ENCODE results near the gene EDNRB.
"Not testable (repeated sequence)": the region's sequence is repeated elsewhere in the genome, so short reads cannot be mapped to it uniquely, and the experiment has no call there.

Gene EDNRB

DNA sequence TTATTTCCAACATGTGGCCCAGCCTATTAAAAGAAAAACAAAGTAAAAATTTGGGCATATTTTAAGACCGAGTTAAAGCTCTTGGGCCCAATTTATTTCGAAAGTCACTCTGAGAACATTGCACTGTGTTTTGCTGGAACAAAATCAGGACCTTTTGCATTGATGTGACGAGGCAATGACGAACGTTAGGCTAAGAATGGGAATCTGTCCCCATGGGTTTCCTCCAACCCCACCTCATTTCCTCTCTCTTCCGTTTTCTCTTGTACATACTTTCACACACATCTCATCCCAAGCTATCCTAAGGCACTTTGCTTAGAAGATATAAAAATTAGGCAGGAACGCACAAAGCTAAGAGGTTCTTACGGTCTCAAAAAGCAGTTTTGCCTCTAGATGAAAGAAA, 22.1 kb downstream of the EDNRB start:
- no peak for DNase-seq

- no peak for DNase-seq
Observed at GRCh38 chr13:77894743-77895142, 23.9 kb downstream of the EDNRB start.

GRCh38 chr13:77893066-77893465, 25.6 kb downstream of the EDNRB start:
- no peak for DNase-seq

DNA sequence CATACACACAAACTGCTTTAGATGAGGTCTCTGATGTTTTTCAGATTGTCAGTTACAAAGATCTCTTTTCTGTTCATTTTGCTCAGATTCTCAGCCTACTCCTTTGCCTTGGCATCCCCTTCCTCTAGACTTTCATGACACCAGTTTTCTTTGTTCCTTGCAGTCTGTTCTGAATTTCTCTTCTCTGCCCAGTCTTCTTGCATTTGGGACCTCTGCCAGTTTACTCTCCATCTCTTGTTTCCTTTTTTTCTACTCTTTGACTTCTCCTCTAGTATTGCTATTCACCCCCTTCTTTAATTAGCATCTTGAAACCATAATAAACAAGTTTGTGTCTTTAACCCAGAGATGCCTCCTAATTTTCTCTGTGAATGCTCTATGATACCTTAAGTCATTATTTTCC, 26.1 kb downstream of the EDNRB start:
- no peak for DNase-seq

GRCh38 chr13:77891486-77891885, 27.1 kb downstream of the EDNRB start:
- DNase-seq: no peak

DNA sequence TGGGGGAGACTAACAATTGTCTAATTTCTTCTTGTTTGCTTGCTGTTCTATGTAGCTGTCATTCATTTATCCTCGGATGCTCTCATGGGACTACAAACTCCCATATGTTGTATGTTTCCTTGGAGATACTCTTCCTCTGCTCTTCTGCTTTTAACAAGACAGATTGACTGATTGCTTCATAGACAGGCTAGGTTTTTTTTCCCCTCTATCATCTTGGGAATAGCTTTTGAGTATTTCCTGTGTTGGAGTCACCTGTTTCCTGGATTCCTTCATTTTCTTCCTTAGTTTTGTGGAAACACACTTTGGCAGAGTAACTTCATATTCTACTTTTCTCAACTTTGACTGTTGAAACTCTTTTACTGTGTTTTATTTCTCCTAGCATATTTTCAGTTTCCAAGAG, 27.6 kb downstream of the EDNRB start:
- no peak for DNase-seq

DNA sequence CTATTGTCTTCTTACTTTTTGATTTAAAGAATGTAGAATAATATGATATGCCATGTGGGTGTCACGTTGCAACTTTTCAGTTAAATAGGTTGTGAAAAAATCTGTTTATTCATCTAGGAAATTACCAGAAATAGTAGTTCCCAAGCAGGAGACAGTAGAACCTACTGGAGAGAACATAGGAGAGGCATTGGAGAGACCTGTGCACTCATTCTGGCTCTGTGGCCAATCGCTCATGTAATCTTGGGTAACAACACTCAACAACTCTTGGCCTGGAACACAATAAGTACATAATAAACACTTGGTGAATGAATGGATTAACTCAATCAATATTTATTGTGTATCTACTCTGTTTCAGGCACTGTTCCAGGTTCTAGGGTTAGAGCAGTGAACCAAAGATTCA, 35.3 kb downstream of the EDNRB start:
- no peak for DNase-seq

DNA sequence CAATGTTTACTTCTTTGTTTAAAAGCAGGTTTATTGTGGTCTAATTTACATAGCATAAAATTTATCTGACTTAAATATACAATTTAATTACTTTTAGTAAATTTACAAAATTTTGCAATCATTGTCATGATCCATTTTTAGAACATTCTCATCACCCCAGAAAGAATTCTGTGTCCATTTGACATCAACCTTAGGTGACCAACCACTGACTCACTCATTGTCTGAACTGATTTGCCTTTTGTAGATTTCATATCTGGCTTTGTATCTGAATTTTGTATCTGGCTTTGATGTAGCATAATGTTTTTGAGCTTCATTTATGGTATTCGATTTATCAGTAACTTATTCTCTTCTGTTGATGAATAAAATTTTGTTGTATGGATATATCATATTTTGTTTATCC, 40.4 kb downstream of the EDNRB start:
- no peak for DNase-seq

DNA sequence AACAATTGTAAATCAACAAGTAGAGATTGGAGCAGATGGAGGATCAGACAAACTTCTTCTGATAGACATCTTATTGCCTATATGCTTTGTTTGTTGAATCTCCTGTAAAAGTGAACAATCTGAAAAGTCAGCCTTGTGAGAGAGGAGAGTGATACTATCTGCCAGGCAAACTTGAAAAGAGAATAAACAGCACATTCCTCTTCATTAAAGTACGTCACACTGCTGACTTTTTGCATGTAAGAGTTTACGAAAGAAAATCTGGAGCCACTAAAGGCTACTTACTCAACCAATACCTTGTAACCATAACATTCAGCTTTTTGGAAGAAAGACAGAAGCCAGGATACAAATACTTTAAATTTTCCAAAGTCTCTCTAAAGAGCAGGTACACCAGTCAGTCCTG, 42.5 kb downstream of the EDNRB start:
- DNase-seq: no peak

- no peak for DNase-seq
Observed at GRCh38 chr13:77874406-77874805, 44.2 kb downstream of the EDNRB start.

- DNase-seq: no peak
Observed at GRCh38 chr13:77872995-77873394, 45.6 kb downstream of the EDNRB start.

- no peak for DNase-seq
Observed at GRCh38 chr13:77871596-77871995, 47.0 kb downstream of the EDNRB start.

DNA sequence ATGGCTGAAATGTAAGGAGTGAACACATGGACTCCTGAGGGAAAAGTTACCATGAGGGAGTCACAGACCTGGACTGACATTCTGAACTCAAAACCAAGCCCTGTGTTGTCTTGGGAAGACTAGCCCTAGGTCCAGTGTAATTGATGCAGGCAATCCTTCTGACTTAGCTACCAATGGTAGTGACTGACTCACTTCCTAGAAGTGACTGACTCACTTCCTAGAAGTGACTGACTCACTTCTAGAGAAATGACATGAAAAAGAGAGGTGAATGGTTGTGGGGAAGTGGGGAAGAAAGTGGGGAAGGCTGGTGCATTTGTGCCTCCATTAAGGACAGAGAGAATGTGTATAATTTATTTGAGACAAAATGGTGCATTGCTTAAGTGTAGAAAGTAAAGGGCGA, 49.9 kb downstream of the EDNRB start:
- no peak for DNase-seq

- DNase-seq: no peak
Observed at GRCh38 chr13:77866971-77867370, 51.7 kb downstream of the EDNRB start.

DNA sequence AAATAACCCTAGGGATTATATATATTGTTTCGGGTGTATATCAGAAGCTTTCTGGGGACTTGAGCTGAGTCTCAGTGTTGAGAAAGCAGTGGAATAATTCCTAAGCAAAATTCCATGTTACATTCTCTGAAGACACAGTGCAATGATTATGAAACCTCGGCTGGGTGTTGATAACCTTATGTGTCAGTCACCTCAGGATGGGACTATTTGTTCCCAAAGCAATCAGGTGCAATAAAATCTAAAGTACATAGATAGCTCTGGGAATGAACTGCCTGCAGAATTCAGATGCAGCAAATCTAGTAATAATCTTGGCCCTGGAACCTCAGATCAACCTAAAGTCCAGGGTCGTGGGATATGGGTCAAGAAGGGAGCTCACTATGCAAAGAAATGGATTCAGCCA, 53.0 kb downstream of the EDNRB start:
- DNase-seq: no peak

DNA sequence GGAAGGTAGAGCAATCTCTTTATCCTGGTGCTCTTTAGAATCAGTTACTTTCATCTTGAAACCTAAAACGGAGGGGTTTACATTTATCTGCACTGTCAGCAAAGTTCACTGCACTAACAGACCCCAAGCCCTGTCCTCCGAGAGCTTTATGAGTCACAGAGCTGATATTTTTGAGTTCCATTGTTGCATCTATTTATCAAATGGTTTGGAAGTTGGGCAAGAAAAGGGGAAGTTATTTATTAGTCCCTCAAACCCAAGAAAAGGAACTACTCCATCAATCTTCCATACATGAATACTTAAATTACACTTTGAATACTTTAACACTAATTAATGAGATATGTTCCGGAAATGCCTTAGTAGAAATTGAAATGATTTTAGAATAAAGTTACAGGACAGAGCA, 55.5 kb downstream of the EDNRB start:
- no peak for DNase-seq

GRCh38 chr13:77861741-77862140, 56.9 kb downstream of the EDNRB start:
- no peak for DNase-seq

DNA sequence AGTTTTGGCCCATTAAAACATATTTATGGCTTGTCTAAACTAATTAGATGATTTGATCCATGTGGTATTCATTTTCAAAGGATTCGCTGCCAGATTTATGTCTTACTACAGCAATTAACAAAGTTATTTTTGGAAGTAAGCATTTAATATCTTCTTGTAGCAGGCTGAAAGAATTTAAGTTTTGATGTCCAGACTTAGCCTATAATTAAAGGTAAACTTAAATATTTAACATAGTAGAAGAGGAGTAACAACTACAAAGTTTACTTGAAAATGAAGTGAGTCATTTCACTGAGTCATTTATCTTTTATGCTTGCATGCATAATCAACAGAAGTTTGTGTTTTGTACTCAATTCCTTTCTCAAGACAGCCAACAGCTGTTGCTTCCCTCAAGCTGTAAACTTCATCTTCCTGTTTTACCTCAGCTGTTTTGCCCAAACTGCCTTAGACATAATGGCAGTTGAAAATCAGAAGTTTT, 58.1 kb downstream of the EDNRB start:
- peak; percentile 37 for DNase-seq

GRCh38 chr13:77859450-77859849, 59.2 kb downstream of the EDNRB start:
- DNase-seq: peak; percentile 35

- no peak for DNase-seq
Observed at GRCh38 chr13:77857531-77858209, 61.0 kb downstream of the EDNRB start.

- no peak for DNase-seq
Observed at GRCh38 chr13:77853703-77854102, 64.9 kb downstream of the EDNRB start.

DNA sequence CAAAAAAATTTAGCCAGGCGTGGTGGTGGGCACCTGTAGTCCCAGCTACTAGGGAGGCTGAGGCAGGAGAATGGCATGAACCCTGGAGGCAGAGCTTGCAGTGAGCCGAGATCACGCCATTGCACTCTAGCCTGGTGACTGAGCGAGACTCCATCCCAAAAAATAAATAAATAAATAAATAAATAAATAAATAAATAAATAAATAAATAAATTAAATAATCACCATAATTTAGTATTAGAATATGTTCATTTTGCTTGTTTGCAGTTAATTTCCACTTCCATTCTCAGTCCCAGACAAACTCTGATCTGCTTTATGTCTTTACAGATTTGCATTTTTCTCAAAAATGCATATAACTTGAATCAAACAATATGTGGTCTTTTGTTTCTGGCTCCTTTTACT, 70.6 kb downstream of the EDNRB start:
- DNase-seq: not testable (repeated sequence)

DNA sequence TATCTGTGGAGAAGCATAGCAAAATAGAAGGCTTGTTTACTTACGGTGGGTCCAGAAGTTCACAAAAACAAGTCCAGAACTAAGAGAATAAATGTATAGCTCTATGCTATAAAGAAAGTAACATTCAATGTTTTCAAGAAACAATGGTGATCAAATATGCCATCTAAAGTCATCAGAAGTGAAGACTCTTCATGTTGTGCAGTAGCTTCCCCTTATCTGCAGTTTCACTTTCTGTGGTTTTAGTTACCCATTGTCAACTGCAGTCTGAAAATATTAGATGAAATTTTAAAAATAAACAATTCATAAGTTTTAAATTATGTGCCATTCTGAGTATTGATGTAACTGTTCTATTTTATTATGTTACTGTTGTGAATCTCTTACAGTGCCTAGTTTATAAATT, 72.5 kb downstream of the EDNRB start:
- no peak for DNase-seq
